HG02642 (cell line): Measurements from ENCODE around the gene C12orf56.
"Not testable (repeated sequence)": the region's sequence is repeated elsewhere in the genome, so short reads cannot be mapped to it uniquely, and the experiment has no call there.

ENCODE experiments used
- ATAC-seq: cut with Tn5 transposase; IDR thresholded peaks from one replicate; pipeline ENCODE4 v1.9.1; 2021; ENCODE audit warnings: mild to moderate bottlenecking; ENCODE audit not compliant: unreplicated experiment, poor library complexity

C12orf56 gene

DNA sequence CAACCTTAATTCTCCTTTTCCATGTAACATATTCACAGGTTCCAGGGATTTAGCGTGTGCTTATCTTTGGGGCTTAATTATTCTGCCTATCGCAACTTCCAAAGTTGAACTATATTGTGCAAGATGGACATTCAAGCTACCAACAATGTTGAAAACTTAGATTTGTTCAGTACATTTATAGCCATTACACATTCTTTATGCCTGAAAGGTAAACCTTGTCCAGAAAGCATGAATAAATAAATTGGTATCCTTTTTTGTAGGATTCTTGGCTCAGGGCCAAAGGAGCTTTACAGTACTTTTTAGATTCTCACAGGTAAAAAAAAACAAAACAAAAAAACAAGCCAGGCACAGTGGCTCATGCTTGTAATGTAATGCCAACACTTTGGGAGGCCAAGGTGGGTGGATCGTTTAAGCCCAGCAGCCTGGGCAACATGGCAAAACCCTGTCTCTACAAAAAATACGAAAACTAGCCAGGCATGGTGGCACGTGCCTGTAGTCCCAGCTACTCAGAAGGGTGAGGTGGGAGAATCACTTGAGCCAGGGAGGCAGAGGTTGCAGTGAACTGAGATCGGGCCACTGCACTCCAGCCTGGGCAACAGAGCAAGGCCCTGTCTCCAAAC is 3.3 kb downstream of the C12orf56 start:
- no peak for ATAC-seq

DNA sequence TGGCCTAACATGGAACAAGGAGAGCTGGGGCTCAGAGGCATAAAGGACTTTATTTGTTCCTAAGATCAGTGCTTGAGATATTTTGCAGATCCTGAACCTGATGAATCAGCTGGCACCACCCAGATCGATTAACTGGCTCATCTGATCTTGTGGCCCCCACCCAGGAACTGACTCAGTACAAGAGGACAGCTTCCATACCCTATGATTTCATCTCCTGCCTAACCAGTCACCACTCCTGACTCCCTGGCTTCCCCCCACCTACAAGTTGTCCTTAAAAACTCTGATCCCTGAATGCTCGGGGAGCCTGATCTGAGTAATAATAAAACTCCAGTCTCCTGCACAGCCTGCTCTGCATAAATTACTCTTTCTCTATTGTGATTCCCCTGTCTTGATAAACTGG is 5.1 kb downstream of the C12orf56 start:
- no peak for ATAC-seq

DNA sequence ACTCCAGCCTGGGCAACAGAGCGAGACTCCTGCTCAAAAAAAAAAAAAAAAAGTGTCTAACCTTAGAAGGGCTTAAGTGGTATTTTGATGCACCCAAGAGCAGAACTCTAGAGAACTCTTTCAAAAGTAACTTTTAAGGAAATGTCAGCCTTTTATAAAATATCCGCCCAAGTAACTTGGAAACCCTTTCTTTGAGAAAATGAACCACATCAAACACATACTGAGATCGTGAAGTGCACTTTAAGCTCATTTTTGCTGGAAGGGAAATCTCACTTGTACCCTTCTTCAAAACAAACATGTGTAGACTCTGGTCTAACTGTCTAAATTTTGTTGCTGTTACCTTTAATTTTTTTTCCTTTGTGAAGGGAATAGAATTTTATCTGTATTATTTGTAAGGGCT is 5.5 kb downstream of the C12orf56 start:
- no peak for ATAC-seq

DNA sequence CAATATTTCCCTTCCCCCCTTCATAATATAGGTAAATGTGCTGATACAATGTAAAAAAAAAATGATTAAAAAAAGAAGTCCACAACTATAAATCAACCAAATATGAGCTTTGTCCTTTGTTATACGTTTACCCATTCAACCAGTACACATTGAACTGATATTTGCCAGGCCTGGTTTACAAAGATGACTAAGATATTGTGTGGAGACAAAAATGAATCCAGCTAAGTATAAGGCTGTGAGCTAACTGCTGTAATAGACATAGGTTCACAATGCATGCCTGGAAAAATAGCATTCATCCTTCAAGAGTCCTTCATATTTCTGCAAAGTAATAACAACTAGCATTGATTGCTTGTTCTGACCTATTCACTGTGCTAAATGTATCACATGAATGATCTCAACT is 6.9 kb downstream of the C12orf56 start:
- ATAC-seq, result no peak

DNA sequence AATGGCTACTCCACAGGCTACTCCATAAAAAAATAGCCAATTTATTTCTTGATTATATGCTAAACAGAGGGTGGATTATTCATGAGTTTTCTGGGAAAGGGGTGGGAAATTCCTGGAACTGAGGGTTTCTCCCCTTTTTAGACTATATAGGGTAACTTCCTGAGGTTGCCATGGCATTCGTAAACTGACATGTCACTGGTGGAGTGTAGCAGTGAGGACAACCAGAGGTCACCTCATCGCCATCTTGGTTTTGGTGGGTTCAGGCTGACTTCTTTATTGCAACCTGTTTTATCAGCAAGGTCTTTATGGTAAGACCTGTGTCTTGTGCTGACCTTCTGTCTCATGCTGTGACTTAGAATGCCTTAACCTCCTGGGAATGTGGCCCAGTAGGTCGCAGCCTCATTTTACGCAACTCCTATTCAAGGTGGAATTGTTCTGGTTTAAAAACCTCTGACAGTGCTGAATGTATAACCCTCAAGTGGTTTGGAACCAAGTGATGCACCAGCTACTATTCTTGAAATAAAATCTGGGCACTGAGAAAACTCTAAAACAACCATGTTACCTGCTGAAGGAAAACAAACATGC is 27.7 kb downstream of the C12orf56 start:
- no peak for ATAC-seq

DNA sequence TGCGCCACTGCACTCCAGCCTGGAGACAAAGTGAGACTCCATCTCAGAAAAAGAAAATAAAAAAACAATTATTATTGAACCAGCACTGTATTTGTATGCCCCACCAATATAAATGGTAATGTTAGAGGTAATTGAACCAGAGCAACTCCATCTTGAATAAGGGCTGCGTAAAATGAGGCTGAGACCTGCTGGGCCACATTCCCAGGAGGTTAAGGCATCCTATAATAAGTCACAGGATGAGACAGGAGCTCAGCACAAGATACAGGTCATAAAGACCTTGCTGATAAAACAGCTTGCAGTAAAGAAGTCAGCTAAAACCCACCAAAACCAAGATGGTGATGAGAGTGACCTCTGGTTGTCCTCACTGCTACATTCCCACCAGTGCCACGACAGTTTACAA is 29.4 kb downstream of the C12orf56 start:
- not testable (repeated sequence) for ATAC-seq

DNA sequence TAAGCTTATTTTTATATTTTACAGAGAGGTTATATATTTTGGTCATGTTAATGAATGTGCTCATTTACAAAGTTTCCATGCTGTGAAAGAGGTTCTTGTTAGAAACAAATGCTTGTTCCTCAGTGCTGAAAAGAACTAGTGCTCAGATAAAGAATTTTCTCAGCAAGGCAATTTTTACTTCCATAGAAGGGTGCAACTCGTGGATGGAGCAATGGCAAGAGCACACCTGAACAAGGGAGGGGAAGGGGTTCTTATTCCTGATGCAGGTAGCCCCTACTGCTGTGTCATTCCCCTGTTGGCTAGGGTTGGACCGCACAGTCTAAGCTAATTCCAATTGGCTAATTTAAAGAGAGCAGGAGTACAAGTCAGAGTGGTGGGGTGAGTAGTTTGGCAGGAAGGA is 34.3 kb downstream of the C12orf56 start:
- not testable (repeated sequence) for ATAC-seq

DNA sequence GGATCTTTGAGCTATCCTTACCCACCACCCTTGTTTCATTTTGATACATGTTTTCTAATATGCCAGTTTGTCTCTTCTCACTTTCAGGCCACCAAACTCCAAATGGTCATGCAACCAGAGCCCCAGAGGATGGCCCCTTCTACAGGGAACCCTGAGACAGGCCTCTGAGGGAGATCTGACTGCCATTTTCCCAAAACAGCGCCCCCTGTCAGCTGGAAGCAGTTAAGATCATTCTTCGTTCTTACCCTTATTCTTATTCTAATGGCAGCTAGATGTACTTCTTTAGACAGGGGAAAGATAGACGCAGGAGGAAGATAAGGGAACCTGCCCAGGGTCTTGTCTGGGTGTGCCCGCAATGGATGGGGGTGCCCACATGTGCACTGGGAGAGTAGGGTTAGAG is 38.4 kb downstream of the C12orf56 start:
- ATAC-seq, result no peak

DNA sequence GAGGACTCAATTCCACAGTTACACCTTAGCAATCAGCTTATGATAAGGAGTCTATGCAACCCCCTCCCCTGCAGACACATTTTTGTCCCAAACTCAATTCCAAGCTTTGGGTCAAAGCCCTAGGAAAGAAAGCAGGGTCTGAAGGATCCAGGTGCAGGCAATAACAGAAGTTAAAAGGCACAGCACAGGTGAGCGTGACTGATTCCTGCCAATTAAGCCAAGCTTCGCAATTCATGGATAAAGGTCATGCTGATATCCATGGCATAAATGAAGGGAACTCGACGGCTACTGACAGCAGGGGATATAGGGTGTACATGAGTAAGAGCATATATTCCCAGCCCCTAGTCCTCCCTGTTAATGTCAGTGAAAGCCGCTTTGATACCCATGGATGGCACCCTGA is 39.3 kb downstream of the C12orf56 start:
- ATAC-seq, result no peak

DNA sequence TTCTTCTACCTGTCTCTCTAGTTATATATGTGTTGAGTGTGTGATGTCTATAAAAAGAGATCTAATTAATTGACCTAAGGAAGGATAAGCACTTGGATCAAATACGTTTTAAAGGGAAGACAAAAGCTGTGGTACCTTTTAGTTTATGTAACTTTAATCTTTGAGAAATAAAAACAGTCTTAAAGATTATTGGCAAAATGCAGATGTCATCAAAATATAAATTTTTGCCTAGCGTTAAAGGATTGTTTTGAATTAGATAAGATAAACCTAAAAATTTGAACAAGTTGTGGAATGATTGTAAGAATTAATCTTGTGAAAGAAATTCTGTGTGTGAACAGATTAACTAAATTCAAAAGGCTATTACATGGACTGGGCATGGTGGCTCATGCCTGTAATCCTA is 42.9 kb downstream of the C12orf56 start:
- no peak for ATAC-seq

DNA sequence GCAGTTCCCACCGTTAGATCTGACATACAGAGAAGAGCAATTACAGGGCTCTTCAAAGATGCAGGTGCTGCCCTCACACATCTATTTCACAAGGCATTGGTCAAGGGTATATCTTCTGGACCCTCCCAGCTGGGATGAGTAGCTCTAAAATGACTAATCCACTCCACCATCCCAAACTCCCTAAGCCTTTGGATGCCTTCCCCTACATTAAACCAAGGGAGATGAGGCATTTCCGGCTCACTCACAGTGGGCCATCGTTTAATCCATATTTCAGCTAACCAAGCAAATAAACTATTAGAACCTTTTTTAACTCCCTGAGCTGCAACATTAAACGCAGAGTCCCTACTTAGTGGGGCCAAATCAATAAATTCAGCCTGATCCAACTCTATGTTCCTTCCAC is 45.9 kb downstream of the C12orf56 start:
- not testable (repeated sequence) for ATAC-seq

DNA sequence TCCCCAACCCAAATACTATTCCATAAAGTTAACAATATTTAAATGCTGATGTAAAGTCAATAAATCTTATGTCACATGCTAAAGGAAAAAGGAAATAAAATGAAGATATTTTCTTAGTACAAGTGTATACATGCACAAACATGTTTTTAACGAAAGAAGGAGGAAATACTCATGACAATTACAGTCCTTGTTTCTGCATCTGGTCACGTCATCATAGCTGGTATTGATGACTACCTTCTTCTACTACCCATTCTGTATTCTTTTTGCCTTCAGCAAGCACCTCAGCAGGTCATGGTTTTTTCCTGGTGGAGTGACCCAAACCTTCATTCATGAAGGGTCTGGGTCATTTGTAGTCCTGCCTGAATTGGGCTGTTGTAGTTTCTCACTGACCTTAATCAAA is 50.0 kb downstream of the C12orf56 start:
- ATAC-seq, result not testable (repeated sequence)

DNA sequence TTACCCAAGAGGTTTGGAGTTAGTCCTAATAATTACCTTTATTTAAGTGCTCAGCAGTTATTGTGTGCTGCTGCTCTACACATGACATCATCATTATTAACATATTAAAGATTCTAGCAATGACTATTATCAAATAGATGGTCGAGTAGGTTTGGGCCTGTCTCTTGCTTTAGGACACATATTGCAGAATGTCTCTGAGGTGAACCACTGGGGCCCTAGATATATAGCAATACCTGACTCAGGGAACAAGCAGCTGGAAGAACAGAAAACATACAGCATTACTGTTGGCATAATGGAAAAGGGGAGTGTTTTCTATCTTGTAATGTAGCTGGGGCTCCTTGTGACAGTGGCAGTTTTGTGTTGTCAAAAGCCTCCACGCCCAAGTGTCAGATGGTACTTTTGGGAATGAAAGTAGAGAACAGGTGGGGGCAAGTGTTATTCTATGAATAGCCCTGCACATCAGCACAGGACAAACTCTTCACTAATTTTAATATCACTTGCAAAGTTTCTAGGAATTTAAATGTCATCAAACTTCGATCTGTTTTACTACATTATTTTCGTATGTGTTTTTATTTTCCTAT is 54.6 kb downstream of the C12orf56 start:
- ATAC-seq, result no peak

DNA sequence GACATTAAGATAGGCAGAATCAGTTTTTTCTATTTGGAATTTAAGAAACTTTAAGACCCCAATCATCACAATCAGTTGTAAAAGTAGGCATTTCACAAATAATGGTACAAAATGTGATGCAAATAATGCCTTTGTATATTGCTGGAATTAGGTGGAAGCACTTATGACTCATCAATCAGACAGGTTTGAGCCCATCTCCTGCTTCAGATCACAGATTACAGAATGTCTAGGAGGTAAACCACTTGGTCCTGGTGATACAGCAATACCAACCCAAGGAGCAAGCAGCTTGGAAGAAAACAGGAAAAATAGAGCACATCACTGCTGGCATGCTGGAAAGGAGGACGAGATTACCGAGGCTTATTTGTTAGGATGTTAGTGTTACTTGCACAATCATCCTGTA is 57.6 kb downstream of the C12orf56 start:
- ATAC-seq, result no peak

DNA sequence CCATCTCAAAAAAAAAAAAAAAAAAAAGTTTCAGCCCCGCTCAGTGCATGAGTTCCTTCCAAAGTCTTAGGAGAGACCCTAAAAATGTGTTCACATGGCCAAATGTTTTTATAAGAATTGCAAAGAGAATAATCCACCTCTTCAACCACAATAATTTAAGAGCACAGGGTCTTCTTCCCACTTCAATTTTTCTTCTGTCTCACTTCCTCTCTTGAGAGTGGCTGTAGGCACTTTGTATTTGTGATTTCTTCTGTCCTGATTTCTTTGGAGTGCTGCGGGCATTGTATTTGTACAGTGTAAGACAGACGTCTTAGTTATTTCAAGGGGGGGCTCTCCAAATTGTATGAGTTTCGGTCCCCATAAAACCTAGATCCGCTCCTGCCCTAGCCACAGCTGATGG is 58.3 kb downstream of the C12orf56 start:
- ATAC-seq, result no peak

DNA sequence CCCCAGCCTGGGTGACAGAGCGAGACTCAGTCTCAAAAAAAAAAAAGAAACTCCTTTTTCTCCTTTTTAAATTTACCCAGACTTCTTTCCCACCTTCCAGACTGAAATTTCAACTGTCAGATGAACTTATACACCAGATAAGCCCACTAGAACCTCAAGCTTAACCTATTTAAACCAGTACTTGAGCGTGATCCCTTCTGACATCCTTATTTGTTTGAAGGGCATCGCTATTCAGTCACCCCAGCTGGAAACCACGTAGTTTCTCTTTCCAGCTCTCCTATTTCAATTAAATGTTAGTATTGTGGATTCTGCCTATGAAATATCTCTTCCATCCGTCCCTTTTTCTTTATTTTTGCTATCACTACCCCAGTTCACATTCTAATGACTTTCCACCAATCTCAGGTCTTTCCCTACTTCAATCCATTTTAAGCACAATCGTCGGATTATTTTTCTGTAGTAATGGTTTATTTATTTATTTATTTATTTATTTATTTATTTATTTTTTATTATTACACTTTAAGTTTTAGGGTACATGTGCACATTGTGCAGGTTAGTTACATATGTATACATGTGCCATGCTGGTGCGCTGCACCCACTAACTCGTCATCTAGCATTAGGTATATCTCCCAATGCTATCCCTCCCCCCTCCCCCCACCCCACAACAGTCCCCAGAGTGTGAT is 61.4 kb downstream of the C12orf56 start:
- not testable (repeated sequence) for ATAC-seq

DNA sequence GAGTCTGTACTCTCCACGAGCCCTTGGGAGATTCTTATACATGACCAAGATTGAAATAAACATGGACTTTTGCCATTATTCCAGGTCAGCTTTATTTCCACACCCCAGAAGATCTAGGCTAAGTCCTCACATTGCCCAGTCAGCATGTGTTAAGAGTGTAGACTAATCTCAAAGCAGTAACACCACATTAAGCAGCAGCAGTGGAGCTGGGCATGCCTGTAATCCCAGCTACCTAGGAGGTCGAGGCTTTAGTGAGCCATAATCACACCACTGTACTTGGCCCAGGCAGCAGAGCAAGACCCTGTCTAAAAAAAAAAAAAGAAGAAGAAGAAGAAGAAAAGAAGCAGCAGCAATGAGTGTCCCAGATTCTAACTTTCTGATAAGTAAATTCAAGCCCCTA is 65.5 kb downstream of the C12orf56 start:
- no peak for ATAC-seq

DNA sequence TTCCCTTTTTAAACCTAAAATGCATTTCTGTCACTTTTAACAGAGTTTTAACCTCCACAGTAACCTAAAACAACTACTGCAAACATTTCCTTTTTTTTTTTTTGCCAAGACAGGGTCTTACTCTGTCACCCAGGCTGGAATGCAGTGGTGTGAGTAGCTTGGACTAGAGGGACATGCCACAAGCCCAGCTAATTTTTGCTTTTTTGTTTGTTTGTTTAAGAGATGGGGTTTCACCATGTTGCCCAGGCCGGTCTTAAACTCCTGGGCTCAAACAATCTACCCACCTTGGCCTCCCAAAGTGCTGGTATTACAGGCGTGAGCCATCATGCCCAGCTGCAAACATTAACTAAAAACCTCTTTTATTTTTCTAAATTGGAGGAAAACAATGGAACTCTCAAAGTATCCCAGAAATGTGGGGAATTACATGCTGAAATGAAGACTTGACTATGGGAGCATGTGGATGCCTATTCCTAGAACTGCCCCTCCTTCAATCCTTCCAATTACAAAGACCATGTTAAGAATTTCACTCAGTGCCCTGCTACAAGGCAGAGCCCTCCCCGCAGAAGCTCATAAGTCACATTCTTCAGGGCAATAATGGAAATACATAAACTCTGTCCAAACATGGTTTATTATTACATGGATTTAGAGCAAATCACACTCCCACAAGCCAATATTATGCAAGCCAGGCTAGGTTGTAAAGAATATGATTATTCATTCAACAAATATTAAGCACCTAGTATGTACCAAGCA is 66.9 kb downstream of the C12orf56 start:
- ATAC-seq, result no peak

DNA sequence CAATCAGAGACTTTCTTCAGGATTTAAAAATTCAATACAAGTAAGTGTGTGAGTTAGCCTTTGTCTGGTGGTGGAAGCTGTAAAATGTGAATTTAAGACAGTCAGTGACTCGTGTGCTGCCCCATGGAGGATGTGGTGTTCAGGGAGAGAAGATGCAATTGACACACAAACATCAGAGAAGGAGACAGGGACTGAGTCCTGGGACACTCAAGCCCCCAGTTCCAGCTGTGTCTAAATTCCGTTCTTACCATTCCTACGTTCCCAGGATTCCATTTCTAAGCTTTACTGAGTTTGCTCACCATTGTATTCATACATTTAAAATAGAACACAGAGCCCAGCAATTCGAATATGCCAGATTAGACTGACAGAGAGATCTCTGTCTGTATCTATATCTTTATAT is 67.6 kb downstream of the C12orf56 start:
- no peak for ATAC-seq

DNA sequence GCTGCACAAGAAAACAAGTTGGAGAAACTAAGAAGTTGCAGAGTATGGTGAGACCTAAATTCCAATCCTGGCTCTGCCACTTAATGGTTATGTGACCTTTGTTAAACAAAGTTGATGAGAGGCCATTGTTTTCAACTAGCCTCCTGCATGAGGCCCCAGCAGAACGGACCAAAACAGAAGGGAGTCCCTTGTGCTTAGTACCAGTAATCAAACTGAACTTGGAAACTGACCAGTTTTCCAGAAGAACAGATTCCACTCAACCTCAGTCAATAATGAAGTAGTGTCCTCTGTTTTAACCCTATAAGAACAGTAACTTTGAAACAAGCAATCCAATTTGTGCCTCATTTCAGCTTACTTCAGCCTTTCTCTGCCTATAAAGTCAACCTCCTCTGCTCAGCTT is 69.9 kb downstream of the C12orf56 start:
- no peak for ATAC-seq
